SHP77 treated with DMSO at 0.1 percent for 48 hours (cell line): ENCODE measurements around the gene ARL14EPL.
"Not testable (repeated sequence)": the region's sequence is repeated elsewhere in the genome, so short reads cannot be mapped to it uniquely, and the experiment has no call there.

Experiments
- DNase-seq: peaks from one replicate; lab custom pipeline; 2025; lab: John Stamatoyannopoulos, UW

ARL14EPL gene

GRCh38 chr5:116046823-116047222 lies 14.6 kb downstream of the ARL14EPL start:
- DNase-seq, result no peak

GRCh38 chr5:116058346-116058936 lies 26.2 kb downstream of the ARL14EPL start:
- no peak for DNase-seq

GRCh38 chr5:116062352-116062751 lies 30.1 kb downstream of the ARL14EPL start:
- DNase-seq, result no peak

- no peak for DNase-seq
These were observed 31.7 kb downstream of the ARL14EPL start for GRCh38 chr5:116063950-116064349.

GRCh38 chr5:116068028-116068632 lies 35.9 kb downstream of the ARL14EPL start:
- peak; percentile 8 for DNase-seq

GRCh38 chr5:116071211-116071610 lies 38.9 kb downstream of the ARL14EPL start:
- DNase-seq, result no peak

GRCh38 chr5:116075191-116075831 lies 43.0 kb downstream of the ARL14EPL start:
- no peak for DNase-seq

DNA sequence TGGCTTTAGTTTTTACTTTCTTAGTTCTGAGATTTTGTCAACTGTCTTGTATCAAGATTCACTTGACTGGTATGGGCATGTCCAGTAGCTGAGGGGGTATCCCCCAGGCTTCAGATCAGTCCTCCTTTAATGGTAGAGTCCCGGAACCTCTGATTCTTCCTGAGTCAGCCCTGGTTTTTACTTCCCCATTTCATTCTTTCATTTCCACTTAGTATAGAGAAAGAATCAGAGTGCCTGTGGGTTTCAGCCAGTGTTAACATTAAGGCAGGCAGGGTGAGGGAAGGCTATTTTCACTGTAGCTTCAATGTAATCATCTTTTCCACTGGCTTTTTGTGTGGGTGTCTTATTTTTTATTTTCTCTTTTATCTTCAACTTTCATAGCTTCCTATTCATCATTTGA lies 44.2 kb downstream of the ARL14EPL start:
- no peak for DNase-seq

DNA sequence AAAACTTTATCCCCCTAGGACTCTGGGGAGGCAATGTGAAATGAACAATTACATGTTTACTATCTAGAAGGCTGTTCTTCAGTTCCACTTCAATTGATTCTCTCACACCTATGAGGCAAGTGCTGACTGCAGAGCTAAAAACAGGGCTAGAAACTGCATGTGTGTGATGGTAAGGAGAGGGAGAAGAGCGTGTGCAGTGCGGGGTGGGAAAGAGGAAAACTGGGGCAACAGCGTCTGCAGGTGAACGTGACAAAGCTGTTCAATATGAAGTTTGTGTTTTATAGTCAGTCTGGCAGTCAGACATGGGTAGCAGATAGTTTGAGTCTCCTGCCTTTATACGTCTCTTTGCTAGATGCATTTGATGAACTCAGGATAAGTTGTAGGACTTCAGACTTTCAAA lies 45.9 kb downstream of the ARL14EPL start:
- DNase-seq, result no peak

- no peak for DNase-seq
These were observed 52.0 kb downstream of the ARL14EPL start for GRCh38 chr5:116084287-116084691.

DNA sequence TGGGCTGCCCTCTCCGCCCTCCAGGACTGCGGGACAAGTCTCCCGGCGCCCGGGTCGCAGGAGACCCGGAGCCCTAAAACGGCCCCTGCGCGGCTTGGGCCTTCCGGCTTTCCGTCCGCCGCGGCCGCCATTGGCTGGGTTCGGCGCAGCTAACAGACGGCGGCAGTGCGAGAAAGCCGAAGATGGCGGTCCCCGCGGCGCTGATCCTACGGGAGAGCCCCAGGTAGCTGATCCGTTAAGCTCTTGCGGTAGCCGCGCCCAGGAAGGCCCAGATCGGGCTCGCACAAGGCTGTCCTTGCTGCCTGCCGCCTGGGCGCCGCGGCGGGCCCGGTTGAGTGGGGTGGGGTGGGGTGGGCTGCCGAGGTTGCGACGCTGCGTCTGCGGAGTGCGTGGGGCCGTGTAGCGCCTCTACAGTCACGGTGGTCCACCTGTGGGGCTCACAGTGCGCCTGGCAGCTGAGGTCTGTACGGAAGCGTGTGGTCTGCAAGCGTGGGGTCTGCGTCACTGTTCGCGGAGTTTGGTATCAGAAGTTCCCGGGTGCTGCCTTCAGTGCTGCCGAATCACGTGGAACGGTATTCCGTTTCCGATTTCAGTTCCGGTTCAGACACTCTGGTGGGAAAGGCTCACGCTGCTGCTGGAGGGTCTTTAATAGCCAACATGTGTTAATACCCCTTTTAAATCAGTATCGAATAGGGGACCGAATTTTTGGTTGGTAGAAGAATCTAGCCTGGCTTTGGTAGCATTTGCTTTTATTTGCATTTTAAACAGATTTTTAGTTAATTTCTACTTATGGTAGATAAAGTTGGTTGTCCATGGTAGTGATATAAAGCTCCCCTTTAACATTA lies 52.8 kb downstream of the ARL14EPL start, which contains the start of gene COMMD10:
TSS of gene COMMD10 (plus strand) at position 155 of the 845 bp plus-strand sequence.
- DNase-seq, result peak; percentile 43

DNA sequence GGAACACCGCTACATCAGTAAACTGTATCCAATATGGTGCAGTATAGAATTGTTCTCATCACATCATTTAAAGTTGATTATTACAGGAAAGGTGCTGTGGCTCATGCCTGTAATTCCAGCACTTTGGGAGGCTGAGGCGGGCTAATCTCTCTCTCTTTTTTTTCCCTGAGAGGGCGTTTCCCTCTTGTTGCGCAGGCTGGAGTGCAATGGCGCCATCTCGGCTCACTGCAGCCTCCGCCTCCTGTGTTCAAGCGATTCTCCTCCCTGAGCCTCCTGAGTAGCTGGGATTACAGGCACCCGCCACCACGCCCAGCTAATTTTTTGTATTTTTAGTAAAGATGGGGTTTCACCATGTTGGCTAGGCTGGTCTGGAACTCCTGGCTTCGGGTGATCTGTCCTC lies 54.0 kb downstream of the ARL14EPL start:
- DNase-seq, result not testable (repeated sequence)

GRCh38 chr5:116088062-116088461 lies 55.8 kb downstream of the ARL14EPL start:
- DNase-seq, result no peak

GRCh38 chr5:116090302-116090701 lies 58.0 kb downstream of the ARL14EPL start:
- DNase-seq, result no peak

- no peak for DNase-seq
These were observed 59.1 kb downstream of the ARL14EPL start for GRCh38 chr5:116091416-116091815.

GRCh38 chr5:116097301-116097700 lies 65.0 kb downstream of the ARL14EPL start:
- DNase-seq, result no peak

DNA sequence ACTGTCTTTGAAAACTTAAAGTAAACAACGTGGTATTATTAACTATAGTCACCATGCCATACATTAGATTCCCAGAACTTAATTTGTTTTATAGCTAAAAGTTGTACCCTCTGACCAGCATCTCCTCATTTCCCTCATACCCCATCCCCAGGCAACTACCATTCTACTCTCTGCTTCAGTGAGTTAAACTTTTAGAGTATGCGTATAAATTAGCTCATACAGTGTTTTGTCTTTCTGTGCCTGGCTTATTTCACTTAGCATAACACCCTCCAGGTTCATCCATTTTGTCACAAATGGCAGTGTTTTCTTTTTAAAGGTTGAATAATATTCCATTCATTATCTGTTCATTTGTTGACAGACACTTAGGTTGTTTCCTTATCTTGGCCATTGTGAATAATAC lies 66.7 kb downstream of the ARL14EPL start:
- DNase-seq, result no peak

DNA sequence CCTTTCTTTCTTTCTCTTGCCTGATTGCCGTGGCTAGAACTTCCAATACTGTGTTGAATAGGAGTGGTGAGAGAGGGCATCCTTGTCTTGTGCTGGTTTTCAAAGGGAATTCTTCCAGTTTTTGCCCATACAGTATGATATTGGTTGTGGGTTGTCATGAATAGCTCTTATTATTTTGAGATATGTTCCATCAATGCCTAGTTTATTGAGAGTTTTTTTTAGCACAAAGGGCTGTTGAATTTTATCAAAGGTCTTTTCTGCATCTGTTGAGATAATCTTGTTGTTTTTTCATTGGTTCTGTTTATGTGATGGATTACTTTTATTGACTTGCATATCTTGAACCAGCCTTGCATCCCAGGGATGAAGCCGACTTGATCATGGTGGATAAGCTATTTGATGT lies 72.7 kb downstream of the ARL14EPL start:
- not testable (repeated sequence) for DNase-seq
